ENCODE measurements around the gene UBE4A.

The UBE4A gene

DNA sequence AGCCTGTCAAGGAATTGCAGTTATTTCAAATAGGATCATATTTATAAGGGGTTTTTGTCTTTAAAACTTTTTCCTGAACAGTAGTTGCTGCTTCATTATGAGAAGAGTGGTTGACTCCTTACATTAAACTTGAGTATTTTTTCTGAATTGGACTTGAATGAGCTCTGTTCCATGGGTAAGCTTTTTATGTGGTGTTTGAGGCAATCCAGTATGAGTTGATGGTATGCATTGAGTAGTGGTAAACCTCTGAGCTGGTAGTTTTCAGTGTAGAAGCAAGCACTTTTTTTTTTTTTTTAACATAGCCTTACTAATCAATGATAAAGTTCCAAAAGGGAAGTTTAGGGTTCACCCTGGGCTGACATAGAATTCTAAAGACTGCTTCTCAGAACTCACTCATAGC is 80.2 kb downstream of the UBE4A start:
- FAIRE-seq, result no peak

DNA sequence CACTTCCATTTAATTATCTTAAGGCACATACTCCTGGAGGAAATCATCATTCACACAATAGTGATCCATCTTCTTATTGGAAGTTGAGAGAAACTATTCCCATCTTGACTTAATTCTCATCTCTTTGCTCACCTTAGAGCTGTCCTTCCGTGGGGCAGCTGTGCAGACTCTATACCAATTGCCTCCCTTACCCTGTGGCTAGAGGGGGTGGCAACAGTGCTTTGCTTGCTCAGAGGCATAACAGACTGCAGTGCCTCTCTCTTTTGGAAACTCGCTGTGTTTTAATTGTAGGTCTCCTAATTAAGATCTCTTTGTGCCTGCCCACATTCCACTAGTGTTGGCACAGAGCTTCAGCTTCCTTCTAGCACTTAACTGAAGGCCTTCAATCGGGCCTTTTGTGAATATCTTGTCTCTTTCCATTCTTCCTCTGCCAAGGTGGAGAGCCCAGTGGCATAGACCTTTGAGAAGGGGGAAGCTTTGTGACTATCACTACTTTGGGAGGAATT is 82.4 kb downstream of the UBE4A start:
- no peak for FAIRE-seq

DNA sequence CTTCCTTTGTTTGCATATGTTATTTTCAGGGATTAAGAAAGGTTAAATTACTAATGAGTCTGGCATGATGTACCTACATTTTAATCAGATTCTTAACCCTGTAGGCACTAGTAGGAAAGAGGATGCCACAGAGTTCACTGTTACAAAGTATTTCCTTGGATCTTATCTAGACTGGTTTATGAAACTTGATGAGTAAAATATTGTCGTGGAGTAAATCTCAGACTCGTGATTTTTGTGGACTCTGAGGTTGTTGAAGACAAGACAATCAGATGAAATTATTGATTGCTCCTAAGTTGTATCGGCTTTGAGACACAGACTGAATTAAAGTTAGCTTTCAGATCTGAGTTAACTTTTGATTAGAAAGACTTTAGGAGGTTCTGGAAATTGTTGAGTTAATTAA is 82.9 kb downstream of the UBE4A start:
- no peak for FAIRE-seq

DNA sequence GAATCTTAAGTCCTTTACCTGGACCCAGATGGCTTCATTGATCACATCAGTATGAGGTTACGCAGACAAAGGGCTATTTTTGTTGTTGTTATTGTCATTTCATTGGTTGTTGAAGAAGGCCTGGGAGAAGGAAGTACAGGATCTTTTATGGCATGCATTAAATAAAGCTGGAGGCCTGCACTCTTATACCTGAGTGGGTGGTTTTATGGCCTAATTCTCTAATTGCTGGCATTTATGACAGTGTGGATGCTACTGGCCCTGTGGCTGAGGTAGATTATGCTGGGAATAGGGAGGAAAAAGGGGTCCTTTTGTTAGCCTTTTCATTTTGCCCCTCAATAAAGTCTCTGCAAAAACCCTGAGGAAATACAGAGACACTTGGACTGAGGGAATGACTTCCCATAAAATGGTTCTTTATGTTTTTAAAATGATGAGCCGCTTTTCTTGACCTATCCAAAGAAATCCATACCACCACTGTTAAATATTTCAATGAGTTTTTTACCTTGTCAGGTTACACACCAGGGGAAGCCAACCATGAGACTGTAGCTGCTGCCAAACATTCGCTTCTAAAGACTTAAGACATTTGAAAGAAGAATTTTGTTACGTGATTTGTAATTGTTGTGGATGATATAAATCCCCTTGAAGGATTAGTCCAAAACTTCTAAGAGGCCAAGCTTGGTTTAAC is 83.6 kb downstream of the UBE4A start:
- no peak for FAIRE-seq

DNA sequence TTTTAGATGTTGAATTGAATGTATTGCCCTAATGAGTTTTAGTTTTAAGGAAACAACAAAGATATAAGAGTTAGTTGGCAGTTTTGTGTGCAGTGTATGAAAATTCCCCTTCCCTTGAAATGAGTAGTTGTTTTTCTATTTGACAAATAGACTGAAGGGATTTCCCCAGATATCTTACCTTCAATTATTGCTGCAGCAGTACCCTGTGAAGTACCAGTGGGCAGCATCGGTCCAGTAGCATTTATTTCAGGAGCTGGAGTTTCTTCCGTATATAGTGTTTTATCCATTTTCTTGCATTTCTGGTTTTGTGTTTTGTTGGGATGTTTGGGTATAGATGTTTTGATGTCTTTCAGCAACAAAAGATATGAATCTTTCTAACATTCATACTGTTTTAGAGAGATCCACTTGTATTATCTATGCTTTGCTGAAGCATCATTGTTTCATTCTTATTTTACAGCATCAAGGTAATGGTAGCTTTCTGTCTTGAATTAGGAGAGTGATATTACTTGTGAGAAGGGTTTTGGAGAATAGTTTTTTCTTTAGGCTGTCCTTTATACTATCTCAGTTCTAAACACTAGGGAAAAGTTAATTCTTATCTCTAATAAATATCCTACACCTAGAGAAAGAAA is 84.3 kb downstream of the UBE4A start:
- FAIRE-seq, result no peak

DNA sequence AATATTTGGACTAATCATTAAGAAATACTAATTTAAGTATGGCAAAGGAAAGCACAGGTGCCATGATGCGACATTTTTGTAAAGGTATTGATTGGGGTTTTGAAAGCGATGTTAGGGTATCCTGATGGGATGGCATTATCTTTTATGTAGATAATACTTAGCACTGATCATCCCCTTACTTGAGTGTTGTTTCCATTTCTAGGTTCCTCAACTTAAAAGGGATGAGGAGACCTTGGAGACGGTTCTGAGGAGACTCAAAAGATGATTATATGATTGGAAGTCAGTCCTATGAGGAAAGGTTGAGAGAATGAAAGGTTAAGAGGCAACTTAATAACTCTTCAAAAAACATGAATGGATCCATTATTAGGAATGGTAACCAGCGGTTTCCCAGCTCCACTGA is 88.0 kb downstream of the UBE4A start:
- no peak for FAIRE-seq

- FAIRE-seq, result no peak
Measured at GRCh38 chr11:118448294-118448693, 88.9 kb downstream of the UBE4A start.

Data from TTC549 (cell line).